Cortex of kidney (tissue), 1 donor: ENCODE results near the gene PHACTR3.

Experiments used
- DNase-seq: peaks from one replicate; lab custom pipeline; 2025; lab: John Stamatoyannopoulos, UW

The PHACTR3 gene

DNA sequence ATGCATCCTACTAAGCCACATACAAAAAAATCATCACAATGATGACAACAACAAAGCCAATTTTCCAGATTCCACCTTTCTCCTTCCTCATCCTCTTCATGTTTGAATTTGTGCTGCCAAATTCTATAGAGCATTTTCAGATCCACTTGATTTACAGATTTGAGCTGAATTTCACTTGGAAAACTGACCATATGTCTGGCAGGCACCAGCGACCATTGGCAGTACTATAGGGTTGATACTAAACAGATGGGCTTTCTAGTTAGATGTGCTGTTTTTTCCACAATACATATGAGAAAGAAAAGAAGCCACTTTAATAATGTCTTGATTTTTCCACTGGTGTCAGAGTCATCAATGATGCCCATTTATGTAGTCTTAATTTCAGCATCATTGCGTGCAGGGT lies 127.0 kb downstream of the PHACTR3 start:
- DNase-seq: no peak

DNA sequence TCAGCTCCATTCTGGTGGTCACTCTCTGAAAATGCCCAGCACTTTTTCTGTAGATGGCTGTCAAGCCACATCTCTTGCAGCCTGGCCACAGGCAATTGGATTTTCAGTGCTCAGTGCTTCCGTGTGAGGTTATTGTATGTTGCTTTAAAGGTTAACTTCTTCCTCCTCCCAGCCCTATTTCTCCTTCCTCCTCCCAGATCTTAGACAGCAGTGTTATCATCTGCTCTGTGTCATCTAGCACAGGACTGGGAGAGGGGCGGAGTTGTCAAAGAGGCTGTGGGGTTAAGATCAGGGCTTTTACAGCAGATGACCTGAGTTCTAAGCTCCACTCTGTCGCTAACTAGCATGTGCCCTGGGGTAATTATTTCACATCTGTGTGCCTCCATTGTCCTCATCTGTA lies 129.0 kb downstream of the PHACTR3 start:
- DNase-seq: no peak

DNA sequence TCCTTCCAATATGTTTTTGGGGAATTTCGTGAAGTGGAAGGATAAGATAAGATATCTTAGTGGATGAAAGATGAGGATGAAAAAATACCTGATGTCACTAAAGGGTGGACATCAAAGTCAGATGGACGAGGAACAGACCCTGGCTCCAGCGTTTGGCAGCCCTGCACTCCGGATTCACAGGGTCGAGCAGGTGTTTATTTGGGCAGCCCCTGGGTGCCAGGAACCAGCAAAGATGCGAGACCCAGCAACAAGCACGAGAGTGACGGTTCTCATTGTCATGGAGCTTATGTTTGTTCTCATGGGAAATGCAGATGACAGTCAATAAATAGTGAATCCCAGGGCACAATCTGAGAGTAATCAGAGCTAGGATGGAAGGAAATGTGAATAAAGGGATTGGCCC lies 131.1 kb downstream of the PHACTR3 start:
- no peak for DNase-seq

DNA sequence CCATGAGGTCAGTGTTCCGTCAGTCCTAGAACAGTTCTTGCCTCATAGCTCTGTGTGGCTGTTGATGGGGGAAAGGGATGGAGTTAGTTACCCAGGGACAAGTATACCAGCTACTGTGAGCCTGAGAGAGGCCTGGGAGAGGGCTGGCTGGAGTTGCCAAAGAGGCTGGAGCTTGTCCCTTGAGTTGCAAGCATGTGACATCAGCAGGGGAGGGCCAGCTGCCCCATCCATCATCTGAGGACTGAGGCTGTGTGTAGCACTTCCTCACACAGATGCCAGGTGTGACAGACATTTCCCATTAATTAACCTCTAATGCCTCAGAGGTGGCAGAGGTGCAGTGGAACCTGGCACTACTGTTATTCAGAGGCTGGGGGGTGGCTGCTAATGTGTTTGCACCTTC lies 131.6 kb downstream of the PHACTR3 start:
- no peak for DNase-seq

DNA sequence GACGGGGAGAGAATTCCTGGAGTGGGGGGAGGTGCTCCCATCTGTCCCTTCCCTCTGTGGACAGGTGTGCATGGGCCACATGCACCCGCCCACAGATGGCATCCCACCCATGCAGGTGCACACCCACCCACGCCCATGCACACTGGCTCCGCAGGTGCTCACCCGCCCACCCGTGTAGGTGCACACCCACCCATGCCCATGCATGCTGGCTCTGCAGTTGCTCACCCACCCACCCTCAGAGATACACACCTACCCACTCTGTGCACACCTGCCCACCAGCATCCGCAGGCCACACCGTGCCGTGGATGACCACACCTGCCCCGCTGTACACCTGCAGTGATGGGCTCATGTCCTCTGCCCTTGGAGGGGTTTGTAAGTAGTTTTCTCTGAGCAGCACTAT lies 132.0 kb downstream of the PHACTR3 start:
- DNase-seq: no peak

DNA sequence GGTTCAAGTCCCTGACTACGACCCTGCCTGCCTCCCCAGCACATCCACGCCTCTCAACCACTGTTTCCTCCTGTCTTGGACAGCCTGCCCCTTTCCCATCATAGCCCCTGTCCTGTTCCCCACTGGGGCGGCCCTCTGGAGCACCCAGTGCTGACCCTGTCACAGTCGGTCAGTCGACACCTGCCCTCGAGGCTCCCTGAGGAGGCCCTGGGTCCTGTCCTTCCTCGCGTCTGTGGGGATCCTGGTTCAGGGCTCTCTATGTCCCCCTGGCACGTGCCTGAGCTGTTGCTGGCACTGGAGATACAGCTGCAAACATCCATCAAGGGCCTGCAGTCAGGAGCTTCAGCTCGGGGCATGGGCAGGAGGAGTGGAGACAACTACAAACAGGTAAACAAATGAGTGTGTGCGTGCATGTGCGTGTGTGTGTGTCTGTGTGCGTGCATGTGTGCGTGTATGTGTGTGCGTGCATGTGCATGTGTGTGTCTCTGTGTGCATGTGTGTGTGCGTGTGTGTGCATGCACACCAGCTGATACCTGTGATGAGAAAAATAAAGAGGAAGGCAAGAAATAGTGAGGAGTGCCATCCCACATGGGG lies 132.8 kb downstream of the PHACTR3 start:
- DNase-seq: no peak

DNA sequence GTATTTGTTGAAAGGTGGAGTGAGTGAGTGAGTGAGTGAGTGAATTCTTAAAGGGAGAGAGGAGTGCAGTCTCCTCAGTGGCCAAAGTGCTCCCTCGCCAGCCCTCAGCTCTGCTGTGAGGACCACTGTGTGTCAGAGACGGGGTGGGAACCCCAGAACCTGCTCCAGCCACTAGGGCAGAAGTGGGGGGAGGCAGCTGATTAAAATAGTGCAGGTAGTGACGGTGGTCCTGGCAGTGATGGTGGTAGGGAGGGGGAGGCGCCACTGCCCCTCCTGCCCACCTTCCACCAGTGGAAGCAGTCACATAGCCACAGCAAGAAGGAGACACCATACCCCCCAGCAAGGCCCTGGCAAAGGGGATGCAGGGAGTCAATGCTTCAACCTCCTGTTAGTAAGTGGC lies 133.5 kb downstream of the PHACTR3 start:
- DNase-seq: no peak

DNA sequence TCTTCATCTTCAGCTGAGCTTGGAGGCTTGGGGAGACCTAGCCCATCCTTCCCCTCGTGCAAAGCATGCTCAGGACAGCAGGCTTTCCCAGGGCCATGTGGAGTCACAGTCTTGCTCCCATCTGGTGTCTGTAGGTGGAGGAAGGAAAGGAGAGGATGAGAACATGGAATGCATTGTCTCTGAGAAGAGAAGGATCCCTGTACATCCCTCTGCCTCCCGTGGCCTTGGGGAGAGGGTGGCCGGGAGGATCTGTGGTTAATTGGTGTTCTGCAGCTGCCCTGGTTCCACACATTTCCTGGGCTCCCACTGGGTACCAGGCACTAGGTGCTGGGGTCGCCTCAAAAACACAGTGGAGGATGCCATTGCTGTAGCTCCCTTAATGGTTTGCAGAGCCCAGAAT lies 134.5 kb downstream of the PHACTR3 start:
- no peak for DNase-seq

DNA sequence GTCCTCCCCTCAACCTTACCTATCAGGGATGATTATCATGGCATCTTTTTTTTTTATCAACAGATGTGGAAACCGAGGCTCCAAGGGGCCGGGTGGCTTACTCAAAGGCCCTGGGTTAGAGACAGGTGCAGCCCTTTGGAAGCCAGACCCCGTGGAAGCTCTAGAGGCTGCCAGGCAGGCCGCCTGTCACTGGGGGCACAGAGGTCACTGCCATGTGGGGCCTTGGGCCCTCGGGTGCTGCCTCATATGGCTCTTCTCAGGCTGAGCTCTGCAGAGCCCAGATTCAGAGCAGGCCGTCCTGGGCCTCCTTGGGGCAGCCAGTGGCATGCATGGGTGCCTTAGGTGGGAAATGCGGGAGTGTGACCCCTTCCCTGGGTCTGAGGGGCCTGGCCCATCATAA lies 136.3 kb downstream of the PHACTR3 start:
- no peak for DNase-seq

DNA sequence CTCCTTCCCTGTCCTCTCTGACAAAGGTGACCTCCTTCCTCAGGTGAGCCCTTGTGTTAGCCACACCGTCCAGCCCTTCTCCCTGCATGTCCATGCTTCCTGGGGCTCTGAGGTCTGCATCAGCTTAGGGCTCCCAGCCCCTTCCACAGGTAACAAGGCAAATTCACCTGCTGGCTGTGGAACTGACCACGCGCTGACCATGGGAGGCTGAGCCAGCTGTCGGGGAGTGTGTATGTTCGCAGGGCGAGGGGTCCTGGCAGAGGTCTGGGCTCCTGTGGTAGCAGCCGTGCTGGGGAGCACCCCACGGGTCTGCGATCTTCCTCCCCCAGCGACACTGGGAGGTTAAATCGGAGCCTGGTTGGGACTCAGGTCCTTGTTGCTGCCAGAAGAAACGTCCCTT lies 136.7 kb downstream of the PHACTR3 start:
- DNase-seq: no peak

DNA sequence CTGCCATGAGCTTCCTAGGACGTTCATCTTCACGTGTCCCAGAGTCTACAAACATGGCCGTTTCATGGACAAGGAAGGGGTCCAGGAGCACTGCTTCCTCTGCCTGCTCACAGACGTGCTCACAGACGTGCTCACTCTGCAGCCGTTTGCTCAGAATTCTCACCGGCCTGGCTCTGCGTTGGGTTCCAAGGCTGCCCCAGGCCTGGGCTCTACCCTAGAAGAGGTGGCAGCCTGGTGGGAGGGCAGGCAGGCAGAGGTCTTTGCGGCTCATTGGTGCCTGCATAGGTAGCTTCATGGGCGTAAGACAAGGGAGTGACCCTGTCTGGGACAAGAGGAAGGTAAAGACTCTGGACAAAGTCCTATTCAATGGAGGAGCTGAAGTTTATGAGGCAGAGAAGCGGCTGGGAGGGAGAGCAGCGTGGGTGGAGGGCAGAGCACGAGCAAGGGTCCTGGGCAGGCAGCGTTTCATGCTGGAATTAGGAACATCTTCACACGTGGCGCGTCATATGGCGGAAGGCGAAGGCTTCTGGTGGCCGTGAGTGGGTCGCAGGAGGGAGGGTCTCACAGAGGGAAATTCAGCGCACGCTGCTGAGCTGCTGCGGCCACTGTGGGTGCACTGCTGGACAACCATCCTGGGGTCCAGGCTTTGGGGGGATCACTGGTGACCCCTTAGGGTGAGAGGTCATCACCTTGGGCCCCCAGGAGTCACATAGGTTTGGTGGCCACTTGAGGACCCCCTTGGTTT lies 138.2 kb downstream of the PHACTR3 start:
- DNase-seq: no peak

DNA sequence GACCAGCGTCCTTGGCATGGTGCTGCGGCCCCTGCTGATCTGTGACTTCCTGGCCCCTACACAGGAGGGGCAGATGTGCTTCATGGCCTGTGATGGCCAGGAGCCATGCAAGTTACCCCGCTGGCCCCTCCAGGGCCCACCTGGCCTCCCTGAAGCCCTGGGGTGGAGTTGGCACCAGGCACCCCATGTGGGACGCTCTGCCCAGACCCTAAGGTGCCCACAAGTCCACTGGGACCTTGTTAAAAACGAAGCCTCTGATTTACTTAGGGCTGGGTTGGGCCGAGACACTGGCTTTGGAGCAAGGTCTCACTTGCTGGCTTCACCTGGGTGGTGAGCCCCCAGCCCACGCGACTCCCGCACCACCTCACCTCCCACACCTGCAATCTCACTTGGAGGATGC lies 139.0 kb downstream of the PHACTR3 start:
- DNase-seq: no peak

DNA sequence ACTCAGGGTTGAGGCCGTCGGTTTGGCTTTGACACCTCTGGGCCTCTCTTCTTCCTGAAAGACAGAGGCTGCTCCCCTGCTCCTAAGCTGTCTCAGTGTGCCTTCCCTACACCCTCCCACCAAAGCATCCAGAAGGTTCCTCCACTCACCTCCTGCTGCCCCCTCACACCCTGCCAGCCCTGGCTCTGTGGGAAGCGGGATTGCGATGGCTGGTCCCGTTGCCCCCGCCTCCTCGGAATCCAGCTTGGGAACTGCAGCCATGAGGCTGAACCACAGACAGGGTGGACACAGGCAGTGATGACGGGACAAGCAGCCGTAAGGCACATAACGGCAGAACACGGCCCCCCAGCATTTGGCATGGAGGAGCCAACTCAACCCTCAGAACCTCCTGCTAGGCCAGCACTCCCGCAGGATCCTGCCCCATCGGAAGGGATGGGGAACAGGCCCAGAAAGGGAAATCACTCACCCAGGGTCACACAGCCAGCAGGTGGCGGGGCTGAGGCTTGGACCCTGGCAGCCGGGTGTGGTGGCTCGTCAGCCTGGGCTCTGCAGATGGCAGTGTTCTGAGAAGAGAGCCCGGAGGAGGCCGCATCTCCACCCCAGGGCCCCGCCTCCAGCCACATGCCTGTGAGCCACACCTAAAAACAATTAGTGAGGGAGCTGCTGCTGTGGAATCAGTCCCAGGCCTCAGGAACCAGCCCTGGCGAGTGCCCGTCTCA lies 139.6 kb downstream of the PHACTR3 start:
- DNase-seq: no peak

DNA sequence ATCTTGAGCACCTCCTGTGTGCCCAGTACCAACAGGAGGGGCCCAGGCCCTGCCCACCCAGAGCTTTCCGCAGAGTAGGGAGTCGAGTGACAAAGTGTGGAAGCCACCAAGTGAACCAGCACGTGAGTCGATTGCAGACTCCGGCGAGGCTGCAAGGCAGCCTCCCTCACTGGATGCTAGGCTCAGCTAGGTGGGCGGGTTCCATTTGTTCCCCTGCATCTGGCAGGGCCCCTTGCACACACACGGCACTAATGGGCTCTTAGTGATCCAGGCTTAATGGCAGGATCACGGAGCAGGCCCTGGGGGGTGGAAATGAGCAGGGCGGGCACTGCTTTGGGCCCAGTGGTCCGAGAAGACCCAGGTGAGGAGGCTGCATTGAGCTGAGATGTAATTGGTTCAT lies 140.4 kb downstream of the PHACTR3 start:
- DNase-seq: no peak

DNA sequence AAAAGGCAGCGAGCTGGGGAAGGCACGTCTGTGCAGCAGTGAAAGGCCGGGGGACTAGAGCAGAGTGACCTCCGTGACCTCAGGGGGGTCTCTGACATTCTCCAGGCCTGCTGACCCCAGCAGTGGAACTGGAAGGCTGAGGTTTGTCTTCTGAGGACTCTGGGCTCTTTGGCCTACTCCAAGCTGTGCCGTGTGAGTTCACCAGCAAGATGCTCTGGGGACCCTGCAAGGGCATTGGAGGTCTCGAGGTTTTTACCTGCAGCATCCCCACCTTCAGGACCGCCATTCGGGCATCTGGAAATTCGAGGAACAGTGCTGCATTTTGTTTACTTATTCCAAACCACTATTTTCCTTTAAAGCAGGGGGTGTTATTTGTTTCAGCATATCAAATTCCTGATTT lies 140.9 kb downstream of the PHACTR3 start:
- DNase-seq: no peak

DNA sequence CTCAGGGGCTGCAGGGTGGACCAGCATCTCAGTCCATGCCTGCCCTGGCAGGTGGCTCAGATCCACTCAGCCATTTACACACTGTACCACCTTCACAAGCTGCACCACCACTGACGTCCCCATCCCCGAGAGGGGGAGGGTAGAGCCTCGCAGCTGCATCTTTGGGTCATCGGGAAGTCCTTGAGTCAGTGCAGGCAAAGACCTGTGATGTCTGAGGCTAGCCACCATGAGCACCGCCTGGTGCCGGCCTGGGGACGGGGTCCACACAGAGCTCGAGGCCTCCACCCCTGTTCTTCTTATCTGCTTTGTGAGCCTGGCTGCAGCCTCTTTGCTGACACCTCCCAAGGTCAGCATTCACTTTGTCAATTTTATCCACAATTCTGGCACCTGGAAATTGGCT lies 141.4 kb downstream of the PHACTR3 start:
- no peak for DNase-seq

DNA sequence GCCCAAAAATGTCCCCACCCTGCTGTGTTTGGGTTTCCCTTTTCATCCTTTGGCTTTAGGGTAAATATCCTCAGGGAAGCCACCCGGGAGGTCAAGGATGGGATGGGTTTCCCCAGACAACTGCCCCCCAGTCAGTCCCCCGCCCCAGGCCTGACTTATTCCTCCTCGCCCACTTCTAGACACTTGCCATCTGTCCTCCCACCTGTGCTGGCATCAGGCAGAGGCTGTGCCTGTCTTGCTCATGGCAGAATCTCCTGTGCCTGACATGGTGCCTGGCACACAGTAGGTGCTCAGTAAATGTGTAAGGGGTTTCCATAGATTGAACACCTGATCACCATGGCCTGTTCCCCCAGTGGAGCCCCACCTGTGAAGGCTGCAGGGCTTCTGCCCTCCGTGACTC lies 141.8 kb downstream of the PHACTR3 start:
- DNase-seq: no peak

DNA sequence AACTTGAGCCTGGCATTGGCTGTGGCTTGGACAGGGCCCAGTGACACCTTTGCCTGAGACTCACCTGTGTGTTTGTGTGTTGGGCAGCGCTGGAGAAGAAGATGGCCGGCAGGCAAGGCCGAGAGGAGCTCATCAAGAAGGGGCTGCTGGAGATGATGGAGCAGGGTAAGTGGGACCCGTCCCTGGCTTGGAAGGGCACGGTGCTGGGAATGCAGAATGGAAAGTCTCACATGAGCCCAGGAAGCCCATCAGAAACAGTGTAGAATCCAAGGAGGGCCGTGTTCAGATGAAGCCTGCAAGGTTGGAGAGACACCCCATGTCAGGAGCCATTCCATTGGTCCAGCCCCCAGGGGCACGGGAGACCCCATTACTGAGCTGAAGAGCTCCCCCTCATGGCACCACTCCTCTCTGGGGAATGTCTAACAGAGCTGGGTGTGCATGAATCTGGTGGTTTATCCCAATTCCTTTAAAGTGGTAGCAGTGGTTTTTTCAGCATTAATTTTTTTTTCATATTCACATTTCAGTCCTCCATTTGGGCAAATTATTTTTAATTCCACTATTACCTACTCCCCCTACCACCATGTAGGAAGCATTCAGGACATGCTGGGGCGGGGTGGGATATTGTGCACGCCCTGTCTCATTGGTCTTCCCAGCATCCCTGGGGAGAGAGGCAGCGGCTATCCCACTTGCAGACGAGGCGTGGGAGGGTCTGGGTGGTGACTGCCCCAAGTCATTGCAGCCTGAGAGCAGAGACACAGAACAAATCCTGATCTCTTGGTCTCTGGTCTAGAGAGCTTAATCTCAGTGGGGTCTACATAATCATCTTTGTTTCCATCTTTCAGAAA lies 143.6 kb downstream of the PHACTR3 start:
- no peak for DNase-seq

DNA sequence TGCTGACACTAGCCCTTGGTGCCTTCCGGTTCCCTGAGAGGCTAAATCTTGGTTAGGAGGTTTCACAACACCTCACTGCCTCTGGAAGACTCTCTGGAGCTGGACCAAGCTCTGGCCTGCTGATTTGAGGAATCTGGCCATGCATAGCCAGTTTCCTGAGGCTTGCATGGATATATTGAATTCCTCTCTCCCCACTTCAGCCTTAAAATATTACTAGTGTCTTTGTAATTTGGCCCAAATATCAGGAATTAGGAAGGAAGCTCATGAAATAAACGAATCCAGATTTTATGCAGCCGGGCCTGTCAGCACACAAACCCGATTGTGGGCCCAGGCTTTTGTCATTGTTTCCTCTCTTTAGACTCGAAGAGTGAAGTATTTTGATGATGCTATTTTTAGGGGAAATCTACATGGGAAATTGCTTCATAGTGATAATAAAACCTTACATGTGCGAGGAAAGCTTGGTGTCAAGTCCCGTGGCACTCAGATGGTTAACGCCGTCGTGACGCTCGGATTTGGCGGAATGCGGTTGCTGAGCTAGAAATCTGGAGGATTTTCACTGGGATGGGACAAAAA lies 144.4 kb downstream of the PHACTR3 start:
- DNase-seq: no peak

DNA sequence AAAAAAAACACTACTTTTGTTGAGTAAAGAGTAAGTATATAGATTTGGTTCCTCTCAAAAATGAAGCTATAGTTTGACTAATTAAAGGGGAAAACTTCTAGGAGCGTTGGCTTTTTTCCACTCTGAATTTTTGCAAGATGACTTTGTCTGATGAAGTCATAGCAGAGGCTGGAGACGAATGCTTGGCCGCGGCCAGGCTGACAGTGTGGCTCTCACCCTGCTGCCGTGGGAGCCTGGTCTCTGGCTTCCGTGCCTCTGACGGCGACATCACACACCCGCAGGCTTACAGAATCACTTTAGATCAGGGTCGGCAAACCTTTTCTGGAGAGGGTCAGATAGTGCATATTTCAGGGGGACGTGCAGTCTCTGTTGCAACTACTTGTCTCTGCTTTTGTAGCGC lies 145.0 kb downstream of the PHACTR3 start:
- no peak for DNase-seq

DNA sequence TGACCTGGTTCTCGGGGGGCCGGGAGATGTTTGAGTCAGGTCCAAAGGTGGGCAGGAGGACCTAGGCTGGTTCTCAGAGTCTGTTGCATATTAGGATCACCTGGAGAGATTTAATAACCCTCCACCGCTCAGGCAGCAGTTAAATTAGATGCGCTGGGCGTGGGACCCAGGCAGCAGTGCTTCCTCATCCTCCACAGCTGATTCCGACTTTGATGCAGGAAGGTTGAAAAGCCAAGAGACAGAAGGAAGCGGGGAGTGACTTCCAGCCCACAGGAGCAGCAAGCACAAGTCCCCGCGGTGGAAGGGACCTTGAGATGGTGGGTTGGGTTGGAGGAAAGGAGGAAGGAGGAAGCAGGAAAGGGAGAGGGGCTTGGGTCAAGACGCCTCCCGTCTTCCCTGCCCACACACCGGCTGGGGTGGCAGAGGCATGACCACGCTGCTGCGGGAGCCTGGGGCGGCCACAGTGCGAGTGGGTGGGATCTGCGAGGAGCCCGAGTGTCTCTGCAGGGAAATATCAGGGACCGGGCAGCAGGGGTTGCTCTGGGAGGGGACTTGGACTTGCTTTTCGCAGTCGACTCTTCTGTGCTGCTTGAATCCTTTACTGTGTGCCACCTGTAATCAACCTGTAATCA lies 146.0 kb downstream of the PHACTR3 start:
- DNase-seq: no peak
